B cell (primary cell): Measurements from ENCODE around the gene RGS1.

Experiments used
- CTCF ChIP-seq: fragments of 200-600 bp; IDR thresholded peaks from one replicate; pipeline ENCODE4 v1.8.0; 2022; ENCODE audit warnings: antibody characterized with exemption, mild to moderate bottlenecking
- EZH2 ChIP-seq: IDR thresholded peaks from 2 replicates; pipeline ENCODE4 v1.6.1; 2012; ENCODE audit warnings: borderline replicate concordance, low read depth, mild to moderate bottlenecking, moderate library complexity, low read length; ENCODE audit not compliant: insufficient read depth, poor library complexity, severe bottlenecking

- TF ChIP-seq CTCF = no peak
- TF ChIP-seq EZH2 = no peak
These were observed 1.9 kb downstream of the RGS1 start for GRCh38 chr1:192577145-192578140.
